Neural crest cell (in vitro differentiated cells): ENCODE data around the gene CCDC148. TPM values are rescaled to one million over a fixed set of nuclear protein-coding genes. Genes with fewer than 3 reads are reported as not detected.
A peak's percentile ranks its signal among the peaks of the same experiment; 100 is the strongest.

Experiments
- DNase-seq: peaks from one replicate; pipeline ENCODE4 v3.0.0; 2021; ENCODE audit warnings: low read depth, mixed read lengths, low spot score
- H3K27ac Mint-ChIP-seq: one replicate; pipeline ENCODE4 v1.8.0; 2021; ENCODE audit warnings: mild to moderate bottlenecking, mixed read lengths; ENCODE audit not compliant: unreplicated experiment
- H3K27me3 Mint-ChIP-seq: 2 replicates; pipeline ENCODE4 v1.8.0; 2021; ENCODE audit warnings: low read depth, mild to moderate bottlenecking, mixed read lengths
- H3K36me3 Mint-ChIP-seq: 2 replicates; pipeline ENCODE4 v1.8.0; 2021; ENCODE audit warnings: low read depth, mild to moderate bottlenecking, mixed read lengths
- H3K4me1 Mint-ChIP-seq: 2 replicates; pipeline ENCODE4 v1.8.0; 2021; ENCODE audit warnings: mixed read lengths
- H3K4me3 Mint-ChIP-seq: one replicate; pipeline ENCODE4 v1.8.0; 2021; ENCODE audit warnings: mild to moderate bottlenecking, mixed read lengths
- H3K9me3 Mint-ChIP-seq: 2 replicates; pipeline ENCODE4 v1.8.0; 2021; ENCODE audit warnings: mixed read lengths
- CTCF ChIP-seq: fragments of 200-600 bp; sonication (generic); conservative IDR thresholded peaks from 2 replicates; pipeline ENCODE4 v1.5.0; 2021; ENCODE audit warnings: antibody characterized with exemption, mild to moderate bottlenecking
- long read RNA-seq: library from polyadenylated mRNA; unstranded; transcript quantifications from one replicate; pipeline ENCODE4 v2.0.0, GENCODE V29; 2020
- total RNA-seq: library from RNA; stranded (reverse); gene quantifications from 2 replicates; pipeline ENCODE4 v1.2.1, GENCODE V29; 2021

Gene CCDC148
- 1.4 and 1.8 TPM in 2 replicates for total RNA-seq
- long read RNA-seq, partial matches to known transcripts, result 0 of 6 reads
- long read RNA-seq, other reads (novel, unspliced or antisense), result 4 of 6 reads

DNA sequence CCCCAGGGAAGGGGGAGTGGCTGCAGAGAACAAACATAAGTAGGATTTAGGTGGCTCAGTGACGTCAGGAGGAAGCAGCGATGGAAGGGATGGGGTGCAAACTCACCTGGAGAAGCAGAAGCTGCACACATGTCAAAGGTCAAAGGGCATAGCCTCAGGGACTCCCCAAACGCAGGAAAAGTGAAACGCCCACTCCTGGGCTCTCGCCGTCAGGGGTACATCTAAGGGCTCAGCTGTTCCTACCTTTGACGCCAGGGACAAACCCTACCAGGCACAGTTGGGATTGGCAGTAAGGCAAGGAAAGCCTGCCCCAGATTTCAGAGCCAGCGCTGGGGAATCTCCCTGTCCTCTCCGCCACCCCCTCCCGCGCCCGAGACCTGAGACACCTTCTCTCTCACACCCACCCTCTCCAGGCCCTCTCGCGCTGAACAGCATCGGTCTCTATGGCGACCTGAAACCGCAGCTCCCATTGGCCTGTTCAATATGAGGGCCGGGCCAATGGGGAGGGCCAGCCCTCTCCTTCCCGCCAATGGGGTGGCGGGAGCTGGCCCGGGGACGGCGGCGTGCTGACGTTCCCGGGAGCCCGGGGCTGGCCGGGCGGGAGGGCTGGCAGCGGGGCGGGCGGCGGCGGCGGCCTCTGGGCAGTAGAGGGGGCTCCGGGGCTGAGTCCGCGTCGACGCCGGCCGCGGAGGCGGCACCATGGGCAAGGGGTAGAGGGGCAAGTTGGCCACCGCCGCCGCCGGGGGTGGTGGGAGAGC, at the start of gene CCDC148, which contains the start of gene PKP4:
TSS of gene CCDC148 (minus strand) at position 445 of the 758 bp plus-strand sequence. CDS start at position 131, 314 bp downstream.
TSS of gene PKP4 (plus strand) at position 644 of the 758 bp plus-strand sequence. CDS start 76,233 bp downstream, outside the sequence.
- Mint-ChIP-seq H3K27me3 (peaks cover 20% of the 10 kb centered on the region), H3K36me3 (no peaks in the 10 kb centered on the region), H3K9me3 (no peaks in the 10 kb centered on the region), H3K4me3 (peak within 1 kb of the TSS; percentile 97), H3K27ac (peak within 1 kb of the TSS; percentile 95), H3K4me1 (peaks cover 28% of the 10 kb centered on the region)
- no peak for TF ChIP-seq CTCF
- DNase-seq, result peak; percentile 79

GRCh38 chr2:158505448-158505934, 48.9 kb upstream of the CCDC148 start:
- Mint-ChIP-seq H3K4me1 (peaks cover 8% of the 10 kb centered on the region), H3K9me3 (no peaks in the 10 kb centered on the region), H3K36me3 (no peaks in the 10 kb centered on the region), H3K27ac (no peak overlapping the region), H3K4me3 (no peak overlapping the region), H3K27me3 (no peaks in the 10 kb centered on the region)
- DNase-seq, result no peak
- no peak for TF ChIP-seq CTCF

GRCh38 chr2:158504088-158504487, 47.5 kb upstream of the CCDC148 start:
- H3K4me1 Mint-ChIP-seq, result peaks cover 8% of the 10 kb centered on the region
- TF ChIP-seq CTCF, result no peak
- no peak overlapping the region for H3K4me3 Mint-ChIP-seq
- H3K36me3 Mint-ChIP-seq, result no peaks in the 10 kb centered on the region
- H3K27ac Mint-ChIP-seq, result no peak overlapping the region
- H3K27me3 Mint-ChIP-seq, result no peaks in the 10 kb centered on the region
- no peaks in the 10 kb centered on the region for H3K9me3 Mint-ChIP-seq
- no peak for DNase-seq

GRCh38 chr2:158502974-158503373, 46.4 kb upstream of the CCDC148 start:
- peaks cover 12% of the 10 kb centered on the region for H3K4me1 Mint-ChIP-seq

GRCh38 chr2:158501301-158501700, 44.7 kb upstream of the CCDC148 start:
- no peak overlapping the region for H3K4me3 Mint-ChIP-seq
- no peak overlapping the region for H3K27ac Mint-ChIP-seq
- H3K36me3 Mint-ChIP-seq, result no peaks in the 10 kb centered on the region
- TF ChIP-seq CTCF, result no peak
- peaks cover 20% of the 10 kb centered on the region for H3K4me1 Mint-ChIP-seq
- no peak for DNase-seq
- no peaks in the 10 kb centered on the region for H3K27me3 Mint-ChIP-seq
- no peaks in the 10 kb centered on the region for H3K9me3 Mint-ChIP-seq

More at GRCh38 chr2:158502974-158503373, 46.4 kb upstream of the CCDC148 start:
- Mint-ChIP-seq H3K4me3 (no peak overlapping the region), H3K9me3 (no peaks in the 10 kb centered on the region), H3K27me3 (no peaks in the 10 kb centered on the region), H3K36me3 (no peaks in the 10 kb centered on the region), H3K27ac (no peak overlapping the region)
- no peak for DNase-seq
- no peak for TF ChIP-seq CTCF
